NCI-H2227 (cell line): ENCODE data around the gene STARD3NL.
"Not testable (repeated sequence)": the region's sequence is repeated elsewhere in the genome, so short reads cannot be mapped to it uniquely, and the experiment has no call there.

Experiments used
- DNase-seq: peaks from one replicate; lab custom pipeline; 2025; ENCODE audit not compliant: unreplicated experiment; lab: John Stamatoyannopoulos, UW

STARD3NL gene

DNA sequence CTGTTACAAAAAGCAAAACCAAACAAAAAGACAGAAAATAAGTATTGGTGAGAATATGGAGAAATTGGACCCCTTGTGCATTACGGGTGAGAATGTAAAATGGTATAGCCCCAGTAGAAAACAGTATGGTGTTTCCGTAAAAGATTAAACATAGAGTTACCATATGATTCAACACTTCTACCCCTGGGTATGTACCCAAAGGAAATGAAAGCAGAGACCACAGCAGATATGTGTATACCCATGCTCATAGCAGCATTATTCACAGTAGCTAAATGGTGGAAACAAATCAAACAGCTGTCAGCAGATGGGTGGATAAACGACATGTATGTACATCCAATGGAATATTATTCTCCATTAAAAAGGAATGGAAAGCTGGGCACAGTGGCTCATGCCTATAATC, 42.4 kb downstream of the STARD3NL start:
- DNase-seq, result no peak

GRCh38 chr7:38222481-38223096, 44.5 kb downstream of the STARD3NL start:
- DNase-seq, result peak; percentile 54

- no peak for DNase-seq
Measured at GRCh38 chr7:38223306-38223705, 45.3 kb downstream of the STARD3NL start.

DNA sequence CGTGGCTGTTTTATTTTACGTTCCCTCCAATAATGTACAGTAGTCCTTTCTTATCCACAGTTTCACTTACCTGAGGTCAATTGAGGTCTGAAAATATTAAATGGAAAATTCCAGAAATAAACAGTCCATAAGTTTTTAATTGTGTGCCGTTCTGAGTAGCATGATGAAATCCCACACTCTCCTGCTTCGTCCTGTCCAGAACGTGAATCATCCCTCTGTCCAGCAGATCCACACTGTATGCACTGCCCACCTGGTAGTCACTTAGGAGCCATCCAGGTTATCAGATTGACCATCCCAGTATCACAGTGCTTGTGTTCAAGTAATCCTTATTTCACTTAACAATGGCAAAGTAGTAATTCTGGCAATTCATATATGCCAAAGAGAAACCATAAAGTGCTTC, 46.3 kb downstream of the STARD3NL start:
- no peak for DNase-seq

GRCh38 chr7:38229386-38229785, 51.3 kb downstream of the STARD3NL start:
- DNase-seq, result no peak

GRCh38 chr7:38229884-38230642, 52.0 kb downstream of the STARD3NL start:
- no peak for DNase-seq

DNA sequence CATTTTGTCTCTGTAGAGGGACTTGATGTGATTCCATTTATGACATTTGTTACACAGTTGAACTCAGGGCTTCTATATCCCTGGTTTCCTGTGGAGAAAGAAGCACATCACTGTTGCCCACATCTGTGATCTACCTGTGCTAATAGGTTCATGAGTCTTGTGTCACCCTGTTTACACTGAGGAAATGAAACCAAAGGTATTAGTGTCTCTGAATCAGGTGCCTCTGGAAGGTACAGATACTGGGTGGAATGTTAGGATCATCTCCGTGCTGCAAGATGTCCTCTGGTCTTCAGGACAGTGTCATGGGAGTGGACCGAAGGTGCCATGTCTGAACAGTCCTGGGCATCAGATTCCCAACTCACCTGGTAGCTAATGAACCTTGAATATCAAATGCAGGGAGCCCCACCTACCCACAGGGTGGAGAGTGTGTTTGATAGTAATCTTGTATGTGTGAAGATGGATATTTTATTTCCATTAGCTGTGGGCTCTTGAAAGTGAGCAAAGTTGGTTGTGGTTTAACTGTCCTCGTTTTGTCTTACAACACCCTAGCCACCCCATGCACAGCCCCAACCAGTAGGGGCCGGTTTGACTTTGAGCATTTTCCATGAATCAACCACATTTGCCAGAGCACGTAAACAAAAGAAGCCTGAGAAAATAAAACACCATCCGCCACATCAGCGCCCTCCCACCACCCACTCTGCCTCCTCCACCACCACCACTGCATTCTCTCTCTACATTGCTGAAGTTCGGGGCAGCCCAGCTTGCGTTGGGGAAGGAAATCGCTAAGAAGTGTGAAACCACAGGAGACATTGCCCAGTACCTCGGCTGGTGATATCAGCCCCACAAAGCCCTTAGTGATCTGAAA, 54.7 kb downstream of the STARD3NL start:
- DNase-seq, result no peak

DNA sequence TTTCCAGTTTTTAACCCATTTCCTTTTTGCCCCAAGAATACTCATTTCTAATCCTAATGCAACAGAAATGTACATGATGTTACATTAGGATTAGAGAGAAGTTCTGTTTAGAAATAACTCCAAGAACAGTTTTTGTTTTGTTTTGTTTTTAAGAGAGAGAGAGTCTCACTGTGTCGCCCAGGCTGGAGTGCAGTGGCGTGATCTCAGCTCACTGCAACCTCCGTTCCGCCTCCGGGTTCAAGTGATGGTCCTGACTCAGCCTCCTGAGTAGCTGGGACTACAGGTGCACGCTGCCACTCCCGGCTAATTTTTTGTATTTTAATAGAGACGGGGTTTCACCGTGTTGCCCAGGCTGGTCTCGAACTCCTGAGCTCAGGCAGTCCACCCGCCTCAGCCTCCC, 56.7 kb downstream of the STARD3NL start:
- not testable (repeated sequence) for DNase-seq

GRCh38 chr7:38235606-38236005, 57.6 kb downstream of the STARD3NL start:
- DNase-seq, result no peak

- DNase-seq, result not testable (repeated sequence)
Measured at GRCh38 chr7:38239129-38239528, 61.1 kb downstream of the STARD3NL start.

GRCh38 chr7:38241071-38241470, 63.0 kb downstream of the STARD3NL start:
- DNase-seq, result no peak

- DNase-seq, result no peak
Measured at GRCh38 chr7:38242814-38243213, 64.8 kb downstream of the STARD3NL start.

DNA sequence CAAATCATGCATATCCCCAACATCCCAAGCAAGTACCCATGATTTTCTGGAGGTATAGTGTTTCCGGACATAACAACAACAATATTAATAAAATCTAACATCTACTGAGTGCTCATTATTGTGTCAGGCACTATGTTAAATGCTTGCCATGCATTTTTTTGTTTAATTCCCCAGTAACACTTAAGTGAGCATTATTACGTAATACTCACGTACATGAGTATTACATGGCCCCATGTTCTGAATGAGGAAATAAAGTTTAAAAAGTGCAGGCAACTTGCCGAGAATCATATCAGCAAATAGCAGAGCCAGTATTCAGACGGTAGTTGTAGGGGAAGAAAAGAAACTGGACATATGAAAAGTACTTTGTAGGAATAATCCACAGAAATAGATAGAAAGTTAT, 65.3 kb downstream of the STARD3NL start:
- not testable (repeated sequence) for DNase-seq

- no peak for DNase-seq
Measured at GRCh38 chr7:38244516-38244915, 66.5 kb downstream of the STARD3NL start.

DNA sequence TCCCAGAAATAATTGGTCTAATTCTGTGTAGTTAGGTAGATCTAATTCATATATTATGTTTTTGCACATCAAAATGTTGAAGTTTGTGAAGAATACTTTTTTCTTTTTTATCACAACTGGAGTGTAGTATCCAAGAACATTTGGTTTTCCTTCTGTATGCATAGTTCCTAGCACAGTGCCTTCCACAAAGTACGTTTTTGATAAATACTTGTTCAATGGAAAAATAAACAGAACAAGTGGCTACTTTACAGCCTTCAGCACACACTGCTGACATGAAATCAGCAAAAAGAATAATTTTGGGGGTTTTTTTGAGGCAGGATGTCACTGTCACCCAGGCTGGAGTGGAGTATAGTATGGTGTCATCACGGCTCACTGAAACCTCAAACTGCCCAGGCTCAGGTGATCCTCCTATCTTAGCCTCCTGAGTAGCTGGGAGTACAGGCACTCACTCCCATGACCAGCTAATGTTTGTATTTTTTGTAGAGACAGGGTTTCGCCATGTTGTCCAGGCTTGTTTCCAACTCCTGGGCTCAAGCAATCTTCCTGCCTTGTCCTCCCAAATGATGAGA, 67.4 kb downstream of the STARD3NL start:
- no peak for DNase-seq

DNA sequence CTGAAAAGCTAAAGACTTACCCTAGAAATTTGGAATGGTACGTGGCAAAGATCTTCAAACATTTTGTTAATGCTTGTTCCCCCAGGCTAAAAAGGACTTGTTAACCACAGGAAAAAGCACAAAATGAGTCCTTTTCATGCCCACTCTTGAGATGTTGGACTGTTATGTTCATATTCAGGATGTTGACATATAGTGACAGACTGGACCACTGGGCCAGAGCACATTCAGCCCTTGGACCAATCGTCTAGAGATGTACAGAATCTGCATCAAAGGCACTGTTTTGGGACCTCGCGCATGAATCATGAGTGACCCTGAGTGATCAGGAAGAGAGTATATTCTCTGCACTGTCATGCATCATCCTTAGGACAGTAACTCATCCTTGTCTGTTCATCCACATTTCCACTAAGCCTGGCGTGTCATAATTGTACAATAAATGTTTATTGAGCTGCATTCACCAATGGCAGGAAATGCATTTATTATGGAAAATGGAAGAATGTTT, 70.1 kb downstream of the STARD3NL start:
- no peak for DNase-seq

DNA sequence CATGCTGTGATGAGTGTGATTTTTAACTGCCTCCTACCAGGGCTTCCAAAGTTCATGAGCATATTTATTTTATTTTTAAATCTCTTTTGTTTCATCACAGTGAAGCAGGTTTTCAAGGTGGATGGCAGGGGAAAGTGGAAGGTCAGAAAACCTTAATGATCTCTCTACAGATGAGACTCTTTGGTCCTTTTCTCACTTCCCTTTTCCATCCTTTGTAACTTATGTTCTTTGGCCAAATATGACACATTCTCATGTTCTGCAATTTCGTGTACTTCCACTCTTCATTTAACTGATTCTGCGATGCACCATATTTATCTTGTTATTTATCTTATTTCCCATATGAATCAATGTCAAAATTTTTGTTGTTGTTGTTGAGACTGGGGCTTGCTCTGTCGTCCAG, 71.8 kb downstream of the STARD3NL start:
- DNase-seq, result not testable (repeated sequence)

- no peak for DNase-seq
Measured at GRCh38 chr7:38257350-38257677, 79.3 kb downstream of the STARD3NL start.

DNA sequence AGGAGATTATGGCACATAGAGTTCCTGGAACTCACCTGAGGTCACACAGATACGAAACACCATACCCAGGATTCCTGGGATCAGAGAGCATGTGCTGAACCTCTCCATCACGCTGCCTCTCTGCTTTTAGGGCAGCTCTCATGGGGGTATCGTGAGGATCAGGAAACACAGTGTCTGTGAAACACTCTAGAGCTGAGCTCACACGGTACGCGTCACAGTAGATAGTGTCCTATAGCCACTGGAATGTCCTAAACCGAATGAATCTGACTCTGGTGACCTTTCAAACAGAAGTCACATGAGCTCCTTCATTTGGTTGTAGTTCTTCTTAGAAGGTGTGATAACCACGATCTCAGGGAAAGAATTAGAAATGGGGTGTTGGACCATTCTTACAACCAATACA, 81.1 kb downstream of the STARD3NL start:
- DNase-seq, result not testable (repeated sequence)

DNA sequence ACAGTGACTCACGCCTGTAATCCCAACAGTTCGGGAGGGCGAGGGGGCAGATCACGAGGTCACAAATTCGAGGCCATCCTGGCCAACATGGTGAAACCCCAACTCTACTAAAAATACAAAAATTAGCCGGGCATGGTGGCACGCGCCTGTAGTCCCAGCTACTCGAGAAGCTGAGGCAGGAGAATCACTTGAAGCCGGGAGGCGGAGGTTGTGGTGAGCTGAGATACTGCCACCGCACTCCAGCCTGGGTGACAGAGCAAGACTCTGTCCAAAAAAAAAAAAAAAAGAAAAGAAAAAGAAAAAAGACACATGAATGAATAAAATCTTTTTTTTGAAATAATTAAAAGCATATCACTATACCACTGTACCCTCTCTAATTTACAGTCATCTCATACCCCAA, 83.6 kb downstream of the STARD3NL start:
- DNase-seq, result not testable (repeated sequence)

- DNase-seq, result not testable (repeated sequence)
Measured at GRCh38 chr7:38262026-38262425, 84.0 kb downstream of the STARD3NL start.
